ENCODE data around the gene SLC6A6. TPM values are rescaled to one million over a fixed set of nuclear protein-coding genes. Genes with fewer than 3 reads are reported as not detected.
A peak's percentile ranks its signal among the peaks of the same experiment; 100 is the strongest.

SLC6A6 gene
- polyA plus RNA-seq, 3 donors from 2014 or later = 4.7 to 8.0 (median 6.9) TPM

GRCh38 chr3:14441240-14441919 lies 39.0 kb downstream of the SLC6A6 start:
- Mint-ChIP-seq H3K4me3 (no peak overlapping the region), H3K4me1 (peaks cover 29 to 30% of the 10 kb centered on the region in 2 donors), H3K27me3 (ENCODE audit: low read depth in 3 of 3) (peaks cover 0 to 6% (median 1%) of the 10 kb centered on the region in 3 donors), H3K27ac (no peak overlapping the region), H3K9me3 (no peaks in the 10 kb centered on the region), H3K36me3 (peaks cover 9 to 16% (median 12%) of the 10 kb centered on the region in 3 donors)
- DNase-seq = no peak

DNA sequence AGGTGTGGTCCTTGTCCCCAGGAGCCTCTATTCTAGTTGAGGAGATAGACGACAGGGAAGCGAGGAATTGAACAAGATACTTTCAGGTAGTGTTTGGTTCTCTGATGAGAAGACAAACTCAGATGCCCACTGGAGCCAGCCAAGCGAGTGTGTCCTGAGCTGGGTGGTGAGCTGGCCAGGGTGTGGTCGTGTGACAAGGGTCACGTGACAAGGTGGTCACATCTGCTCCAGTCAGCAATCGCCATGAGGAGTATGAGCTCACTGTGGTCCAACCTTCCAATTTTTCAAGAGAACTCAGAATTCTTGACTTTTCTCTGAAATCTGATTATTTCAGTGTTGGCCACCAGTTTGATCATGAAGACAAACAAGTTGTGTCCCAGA lies 39.5 kb downstream of the SLC6A6 start:
- H3K4me3 Mint-ChIP-seq = no peak overlapping the region
- H3K36me3 Mint-ChIP-seq = peaks cover 13 to 21% (median 15%) of the 10 kb centered on the region in 3 donors
- no peaks in the 10 kb centered on the region for H3K9me3 Mint-ChIP-seq
- peaks cover under 1 to 6% (median 1%) of the 10 kb centered on the region in 3 donors for H3K27me3 Mint-ChIP-seq (ENCODE audit: low read depth in 3 of 3)
- H3K4me1 Mint-ChIP-seq = peaks cover 25% of the 10 kb centered on the region in 2 donors
- no peak overlapping the region for H3K27ac Mint-ChIP-seq
- no peak for DNase-seq

- Mint-ChIP-seq H3K27ac (peak overlapping the region in 1 of 6 donors; percentile 84), H3K27me3 (ENCODE audit: low read depth in 3 of 3) (peaks cover 1 to 6% (median 2%) of the 10 kb centered on the region in 3 donors), H3K4me1 (peaks cover 20 to 22% of the 10 kb centered on the region in 2 donors)
These were observed 42.0 kb downstream of the SLC6A6 start for GRCh38 chr3:14444380-14444779.

DNA sequence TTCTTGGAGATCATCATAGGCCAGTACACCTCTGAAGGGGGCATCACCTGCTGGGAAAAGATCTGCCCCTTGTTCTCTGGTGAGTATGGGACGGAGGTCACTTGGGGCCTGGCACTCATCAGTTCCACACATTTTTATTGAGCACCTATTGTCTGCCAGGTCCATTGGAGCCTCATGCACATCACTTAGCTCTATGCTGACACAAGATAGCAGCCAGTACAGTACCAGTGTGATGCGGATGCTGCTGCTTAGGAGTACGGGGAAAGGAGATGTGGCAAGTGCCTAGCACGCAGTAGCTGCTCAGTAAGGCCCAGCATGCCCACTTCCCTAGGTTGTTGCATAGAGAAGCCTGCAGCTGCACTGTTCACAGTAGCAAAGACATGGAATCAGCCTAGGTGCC lies 43.4 kb downstream of the SLC6A6 start:
- DNase-seq = no peak
- Mint-ChIP-seq H3K27ac (no peak overlapping the region), H3K27me3 (ENCODE audit: low read depth in 3 of 3) (peaks cover 1 to 2% (median 2%) of the 10 kb centered on the region in 3 donors), H3K4me3 (no peak overlapping the region), H3K36me3 (peaks cover 30 to 40% (median 34%) of the 10 kb centered on the region in 3 donors), H3K4me1 (peaks cover 9 to 18% of the 10 kb centered on the region in 2 donors), H3K9me3 (no peaks in the 10 kb centered on the region)

More at GRCh38 chr3:14444380-14444779, 42.0 kb downstream of the SLC6A6 start:
- peak in 2 of 3 donors; percentile 25 to 26 for DNase-seq
- H3K9me3 Mint-ChIP-seq = no peaks in the 10 kb centered on the region
- peak overlapping the region in 2 of 5 donors; percentile 18 to 31 for H3K4me3 Mint-ChIP-seq
- peaks cover 28 to 40% (median 34%) of the 10 kb centered on the region in 3 donors for H3K36me3 Mint-ChIP-seq

- H3K4me3 Mint-ChIP-seq = no peak overlapping the region
- DNase-seq = no peak
- H3K36me3 Mint-ChIP-seq = peaks cover 34 to 47% (median 36%) of the 10 kb centered on the region in 3 donors
- no peaks in the 10 kb centered on the region for H3K9me3 Mint-ChIP-seq
- peak overlapping the region in 1 of 6 donors; percentile 13 for H3K27ac Mint-ChIP-seq
- peaks cover 9 to 13% of the 10 kb centered on the region in 2 donors for H3K4me1 Mint-ChIP-seq
- peaks cover 1 to 3% (median 2%) of the 10 kb centered on the region in 3 donors for H3K27me3 Mint-ChIP-seq (ENCODE audit: low read depth in 3 of 3)
These were observed 44.7 kb downstream of the SLC6A6 start for GRCh38 chr3:14446988-14447570.

GRCh38 chr3:14448063-14448462 lies 45.7 kb downstream of the SLC6A6 start:
- Mint-ChIP-seq H3K27ac (no peak overlapping the region), H3K27me3 (ENCODE audit: low read depth in 3 of 3) (peaks cover 1 to 3% (median 2%) of the 10 kb centered on the region in 3 donors), H3K4me1 (peaks cover 9% of the 10 kb centered on the region in 2 donors), H3K4me3 (no peak overlapping the region), H3K36me3 (peaks cover 34 to 47% (median 36%) of the 10 kb centered on the region in 3 donors), H3K9me3 (no peaks in the 10 kb centered on the region)
- no peak for DNase-seq

- H3K36me3 Mint-ChIP-seq = peaks cover 32 to 45% (median 34%) of the 10 kb centered on the region in 3 donors
These were observed 46.6 kb downstream of the SLC6A6 start for GRCh38 chr3:14448756-14449727.

DNA sequence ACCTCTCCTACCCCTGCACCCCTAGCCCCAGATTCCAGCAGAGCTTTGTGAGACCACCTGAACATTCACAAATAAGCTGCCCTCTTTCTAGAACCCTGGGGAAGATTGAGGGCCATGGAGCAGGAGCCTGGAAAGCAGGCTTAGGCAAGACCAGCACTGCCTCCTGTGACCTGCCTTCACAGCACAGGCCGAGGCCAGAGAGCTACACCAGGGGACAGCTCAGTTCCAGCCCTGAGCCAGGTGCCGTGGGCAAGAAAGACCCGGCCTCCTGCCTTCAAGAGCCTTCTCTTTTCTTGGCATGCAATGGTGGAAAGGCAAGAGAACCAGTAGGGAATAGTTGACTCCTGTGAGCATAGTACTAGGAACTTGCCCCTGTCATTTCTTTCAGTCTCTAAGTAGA lies 48.1 kb downstream of the SLC6A6 start:
- peaks cover 3 to 4% (median 4%) of the 10 kb centered on the region in 3 donors for H3K27me3 Mint-ChIP-seq (ENCODE audit: low read depth in 3 of 3)
- peaks cover 29 to 39% (median 36%) of the 10 kb centered on the region in 3 donors for H3K36me3 Mint-ChIP-seq
- no peaks in the 10 kb centered on the region for H3K9me3 Mint-ChIP-seq
- no peak overlapping the region for H3K4me3 Mint-ChIP-seq
- H3K4me1 Mint-ChIP-seq = peaks cover 0 to 2% of the 10 kb centered on the region in 2 donors
- H3K27ac Mint-ChIP-seq = no peak overlapping the region
- no peak for DNase-seq

More at GRCh38 chr3:14448756-14449727, 46.6 kb downstream of the SLC6A6 start:
- no peaks in the 10 kb centered on the region for H3K9me3 Mint-ChIP-seq
- peaks cover 6 to 9% of the 10 kb centered on the region in 2 donors for H3K4me1 Mint-ChIP-seq
- H3K27me3 Mint-ChIP-seq (ENCODE audit: low read depth in 3 of 3) = peaks cover 3 to 4% (median 4%) of the 10 kb centered on the region in 3 donors
- peak overlapping the region in 1 of 6 donors; percentile 26 for H3K27ac Mint-ChIP-seq
- DNase-seq = no peak
- H3K4me3 Mint-ChIP-seq = no peak overlapping the region

- Mint-ChIP-seq H3K4me1 (no peaks in the 10 kb centered on the region), H3K9me3 (no peaks in the 10 kb centered on the region), H3K27ac (no peak overlapping the region), H3K36me3 (peaks cover 24 to 35% (median 34%) of the 10 kb centered on the region in 3 donors), H3K27me3 (ENCODE audit: low read depth in 3 of 3) (peaks cover 3 to 4% (median 4%) of the 10 kb centered on the region in 3 donors), H3K4me3 (no peak overlapping the region)
- no peak for DNase-seq
These were observed 48.7 kb downstream of the SLC6A6 start for GRCh38 chr3:14450922-14451606.

DNA sequence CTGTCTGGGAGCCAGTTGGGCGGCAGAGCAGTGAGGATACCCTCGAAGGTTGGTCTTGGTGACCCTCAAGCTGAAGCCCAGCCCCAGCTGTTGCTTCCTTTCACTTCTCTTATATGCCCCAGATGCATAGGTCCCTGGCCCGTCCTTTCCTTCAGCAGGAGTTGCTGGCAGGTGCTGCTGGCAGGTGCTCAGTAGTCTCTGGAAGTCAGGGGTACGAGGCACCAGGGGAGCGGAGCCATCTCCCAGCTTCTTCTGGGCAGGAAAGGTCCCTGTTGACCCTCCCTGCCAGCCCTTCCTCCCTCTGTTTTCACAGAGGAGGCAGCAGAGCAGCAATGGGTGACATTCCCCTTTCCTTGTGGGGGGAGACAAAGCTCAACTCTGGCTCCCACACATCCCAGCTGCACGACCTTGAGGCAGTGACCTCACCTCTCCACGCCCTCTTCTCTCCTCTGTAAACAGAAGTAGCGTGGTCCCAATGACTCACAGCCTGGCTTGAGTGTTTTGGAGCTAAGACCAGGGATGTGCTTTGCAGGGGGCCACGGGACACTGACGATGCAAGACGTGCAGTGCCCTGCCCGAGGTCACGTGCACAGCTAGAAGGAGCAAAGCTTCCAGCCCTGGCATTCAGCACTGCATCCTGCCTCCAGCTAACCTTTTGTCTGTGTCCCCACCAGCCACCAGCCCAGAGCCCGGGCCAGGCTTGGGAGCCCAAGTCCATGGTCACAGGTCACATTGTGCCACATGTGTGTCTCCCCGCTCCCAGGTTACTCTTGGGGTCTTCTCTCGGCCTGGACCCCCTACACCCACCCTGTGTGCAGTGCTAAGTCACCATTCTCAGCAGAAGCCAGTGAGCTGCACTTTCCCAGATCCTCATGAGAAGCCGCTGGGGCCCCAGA lies 49.7 kb downstream of the SLC6A6 start:
- no peak for DNase-seq
- H3K27me3 Mint-ChIP-seq (ENCODE audit: low read depth in 3 of 3) = peaks cover 2 to 4% (median 3%) of the 10 kb centered on the region in 3 donors
- H3K27ac Mint-ChIP-seq = peak overlapping the region in 1 of 6 donors; percentile 28
- H3K36me3 Mint-ChIP-seq = peaks cover 16 to 26% (median 25%) of the 10 kb centered on the region in 3 donors
- H3K9me3 Mint-ChIP-seq = no peaks in the 10 kb centered on the region
- no peak overlapping the region for H3K4me3 Mint-ChIP-seq
- H3K4me1 Mint-ChIP-seq = no peaks in the 10 kb centered on the region

GRCh38 chr3:14452740-14453710 lies 50.6 kb downstream of the SLC6A6 start:
- Mint-ChIP-seq H3K27me3 (ENCODE audit: low read depth in 3 of 3) (peaks cover 2 to 3% (median 3%) of the 10 kb centered on the region in 3 donors), H3K9me3 (no peaks in the 10 kb centered on the region), H3K4me3 (no peak overlapping the region), H3K36me3 (peaks cover 7 to 20% (median 15%) of the 10 kb centered on the region in 3 donors), H3K4me1 (no peaks in the 10 kb centered on the region), H3K27ac (peak overlapping the region in 1 of 6 donors; percentile 46)
- no peak for DNase-seq

All from immature natural killer cell (primary cell).